ENCODE results near the gene VCL.

- TF ChIP-seq CTCF (IDR thresholded peaks at IDR 0.05), result no peak
- TF ChIP-seq POLR2AphosphoS5 (IDR thresholded peaks at IDR 0.05; ENCODE audit: low read depth, low read length), result no peak
- TF ChIP-seq SIN3A (IDR thresholded peaks at IDR 0.05; ENCODE audit: borderline replicate concordance, insufficient read depth, low read depth, low read length), result no peak
Measured at GRCh38 chr10:74156919-74157289, 159.0 kb downstream of the VCL start.

Data from Panc1 (cell line).